ENCODE results near the gene CACNA1S.

The CACNA1S gene

DNA sequence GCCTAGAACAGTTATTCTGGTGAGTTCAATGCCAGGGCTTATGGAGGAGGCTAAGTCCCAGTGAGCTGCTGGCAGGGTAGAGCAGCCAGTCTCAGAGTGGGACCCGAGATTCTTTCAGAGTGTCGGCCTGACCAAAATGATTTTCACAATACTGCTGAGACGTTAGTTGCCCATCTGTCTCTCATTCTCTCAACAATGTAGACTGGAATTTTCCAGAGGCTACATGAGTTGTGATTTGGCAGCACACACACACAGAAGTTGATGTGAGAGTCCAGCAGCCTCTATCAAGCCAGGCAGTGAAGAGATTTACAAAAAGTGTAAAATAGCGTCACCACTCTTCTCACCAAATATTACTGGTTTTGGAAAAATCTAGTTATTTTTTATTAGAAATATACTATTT lies 21.7 kb downstream of the CACNA1S start:
- no peak for DNase-seq

DNA sequence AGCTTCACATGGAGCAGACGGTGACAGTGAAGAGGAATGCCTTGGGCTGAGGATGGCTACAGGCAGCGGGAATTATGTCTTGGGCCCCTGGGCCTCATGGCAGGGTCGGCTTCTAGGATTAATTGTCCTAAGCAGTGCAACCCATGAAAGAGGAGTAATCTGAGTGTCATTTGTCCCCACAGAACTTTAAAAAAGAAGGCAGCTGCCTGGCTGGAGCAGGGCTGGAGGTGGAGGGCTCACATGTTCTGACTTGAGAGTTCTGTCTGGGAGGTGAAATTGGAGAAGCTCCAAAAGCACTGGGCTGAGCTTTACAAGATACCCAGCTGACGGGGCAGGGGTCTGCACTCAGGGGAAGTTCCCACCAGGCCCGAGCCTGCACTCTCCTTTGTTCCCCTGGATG lies 22.6 kb downstream of the CACNA1S start:
- no peak for DNase-seq

DNA sequence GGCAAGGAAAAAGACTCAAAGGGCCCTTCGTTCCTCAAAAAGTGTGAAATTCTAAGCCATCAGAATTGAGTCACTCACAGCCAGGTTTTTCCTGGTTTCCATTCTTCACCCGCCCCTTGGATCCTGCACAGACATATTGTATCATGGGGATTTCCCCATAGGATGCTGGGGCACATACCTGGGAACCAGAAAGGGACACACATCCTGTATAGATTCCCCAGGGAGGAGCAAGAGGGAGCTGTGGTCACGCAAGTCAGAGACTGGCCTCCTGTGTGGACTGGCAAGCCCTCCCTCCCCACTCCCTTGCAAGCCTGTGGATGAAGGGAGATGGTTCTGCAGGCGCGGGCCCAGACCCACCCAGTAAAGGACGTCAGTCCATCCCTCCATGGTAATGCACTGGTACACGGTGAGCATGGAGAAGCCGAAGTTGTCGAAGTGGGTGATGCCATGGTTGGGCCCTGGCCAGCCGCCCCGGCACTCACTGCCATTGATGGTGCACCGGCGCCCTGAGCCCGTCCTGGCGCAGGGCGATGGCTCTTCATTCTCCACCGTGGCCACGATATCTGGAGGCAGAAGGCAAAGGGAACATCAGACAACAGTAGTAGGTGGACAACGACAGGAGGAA lies 23.2 kb downstream of the CACNA1S start:
- no peak for DNase-seq

DNA sequence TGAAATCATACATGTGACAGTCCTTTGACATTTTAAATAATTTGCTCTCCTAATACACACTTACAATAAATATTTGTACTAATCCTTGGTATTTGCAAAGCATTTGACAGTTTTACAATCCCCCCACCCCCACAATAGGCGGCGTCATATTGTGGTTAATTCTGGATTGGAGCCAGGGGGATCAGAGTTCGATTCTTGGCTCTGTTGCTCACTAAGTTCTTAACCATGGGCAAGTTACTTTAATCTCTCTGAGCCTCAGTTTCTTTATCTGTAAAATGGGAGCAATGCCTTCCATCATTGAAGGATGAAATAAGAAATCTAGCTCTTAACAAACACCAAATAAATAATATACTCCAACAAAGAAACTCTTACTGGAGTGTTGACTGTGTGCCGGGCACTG lies 23.8 kb downstream of the CACNA1S start:
- DNase-seq = no peak

DNA sequence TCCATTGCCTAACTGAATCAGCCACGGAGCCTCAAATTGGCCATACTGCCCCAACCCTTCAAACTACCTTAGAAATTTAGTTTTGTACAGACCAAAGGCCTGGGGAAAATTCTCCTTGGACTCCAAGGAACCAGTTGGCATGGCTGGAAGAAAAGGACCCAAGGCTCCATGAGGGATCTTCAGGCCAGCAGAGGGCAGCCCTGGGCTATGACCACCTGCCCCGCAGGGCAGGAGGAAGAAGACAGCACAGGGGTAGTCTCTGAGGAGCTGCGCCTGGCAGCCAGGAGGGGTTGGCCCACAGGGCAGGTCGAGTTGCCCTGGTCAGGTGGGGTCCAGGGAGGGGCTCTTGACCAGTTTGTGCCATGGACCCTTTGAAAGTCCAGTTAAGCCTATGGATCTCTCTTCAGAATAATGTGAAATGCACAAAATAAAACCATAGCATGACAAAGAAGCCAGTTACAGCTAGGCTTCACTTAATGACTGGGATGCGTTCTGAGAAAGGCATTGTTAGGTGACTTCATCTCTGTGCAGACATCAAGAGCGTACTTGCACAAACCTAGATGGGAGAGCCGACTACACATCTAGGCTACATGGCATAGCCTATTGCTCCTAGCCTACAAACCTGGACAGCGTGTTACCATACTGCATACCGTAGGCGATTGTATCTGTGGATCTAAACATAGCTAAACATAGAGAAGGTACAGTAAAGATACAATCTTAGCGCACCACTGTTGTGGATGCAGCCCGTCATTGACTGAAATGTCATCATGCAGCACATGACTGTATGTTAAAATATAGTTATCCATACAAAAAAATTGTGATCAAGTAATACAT lies 26.1 kb downstream of the CACNA1S start:
- peak in 1 of 2 experiments; percentile 43 for DNase-seq

DNA sequence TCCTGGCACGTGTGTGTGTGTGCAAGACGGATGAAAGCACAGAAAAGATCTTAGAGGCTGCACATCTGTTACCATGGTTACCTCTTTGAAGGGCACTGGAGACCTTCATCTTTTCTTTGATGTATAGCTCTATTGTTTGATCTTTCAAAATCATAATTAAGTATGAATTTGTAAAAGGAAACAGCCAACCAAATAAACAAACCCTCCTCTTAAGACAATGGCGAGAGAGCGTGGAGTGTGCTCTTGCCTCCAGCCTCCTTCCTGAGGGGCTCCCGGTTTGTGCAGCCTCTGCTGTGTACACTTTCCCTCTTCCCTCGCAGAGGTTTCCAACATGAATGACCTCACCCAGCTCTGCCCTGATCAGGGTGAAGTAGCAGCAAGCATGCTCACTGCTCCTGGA lies 27.9 kb downstream of the CACNA1S start:
- no peak for DNase-seq

DNA sequence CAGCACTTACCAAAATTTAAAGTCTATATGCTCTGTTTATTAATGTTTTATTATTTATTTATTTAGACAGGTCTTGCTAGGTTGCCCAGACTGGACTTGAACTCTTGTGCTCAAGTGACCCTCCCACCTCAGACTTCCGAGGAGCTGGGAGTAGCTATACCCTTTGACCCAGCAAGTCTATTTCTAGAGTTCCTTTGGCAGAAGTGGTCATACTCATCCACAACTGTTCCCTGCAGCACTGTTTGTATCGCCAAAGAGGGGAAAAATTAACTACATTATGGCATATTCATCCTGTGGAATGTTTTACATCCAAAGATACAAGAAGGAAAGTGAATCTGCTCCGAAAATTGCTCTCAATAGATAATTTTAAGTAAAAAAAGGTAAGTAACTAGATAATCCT lies 28.5 kb downstream of the CACNA1S start:
- DNase-seq = no peak

DNA sequence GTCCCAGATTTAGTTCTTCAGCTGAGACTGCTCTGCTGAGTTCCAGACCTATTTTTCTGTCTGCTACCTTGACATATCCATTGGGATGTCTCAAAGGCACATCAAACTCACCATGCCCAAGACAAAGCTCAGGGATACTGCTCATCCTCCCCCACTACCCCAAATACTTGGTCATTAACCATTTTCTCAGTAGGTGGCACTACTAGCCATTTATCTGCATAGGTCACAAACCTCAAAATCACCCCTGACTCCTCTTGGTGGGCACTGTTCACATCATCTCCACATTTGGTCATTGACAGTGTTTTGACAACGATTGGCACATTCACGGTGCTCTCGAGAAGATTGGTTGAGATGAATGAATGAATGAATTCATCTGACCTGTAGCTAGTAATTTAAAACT lies 32.1 kb downstream of the CACNA1S start:
- DNase-seq = no peak

DNA sequence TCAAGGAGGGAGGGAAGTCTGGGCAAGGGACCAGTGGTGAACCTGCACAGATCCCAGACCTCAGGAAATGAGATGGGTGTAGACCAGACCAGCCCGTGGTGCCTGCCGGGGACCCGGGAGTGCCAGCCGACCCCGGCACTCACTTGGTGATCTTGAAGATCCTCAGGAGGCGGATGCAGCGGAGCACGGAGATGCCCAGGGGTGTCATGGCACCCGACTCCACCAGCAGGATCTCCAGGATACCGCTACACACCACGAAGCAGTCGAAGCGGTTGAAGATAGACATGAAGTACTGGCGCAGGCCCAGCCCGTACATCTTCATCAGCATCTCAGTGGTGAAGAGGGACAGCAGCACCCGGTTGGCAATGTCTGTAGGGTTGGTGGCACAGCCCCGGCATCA lies 34.5 kb downstream of the CACNA1S start:
- DNase-seq = no peak

DNA sequence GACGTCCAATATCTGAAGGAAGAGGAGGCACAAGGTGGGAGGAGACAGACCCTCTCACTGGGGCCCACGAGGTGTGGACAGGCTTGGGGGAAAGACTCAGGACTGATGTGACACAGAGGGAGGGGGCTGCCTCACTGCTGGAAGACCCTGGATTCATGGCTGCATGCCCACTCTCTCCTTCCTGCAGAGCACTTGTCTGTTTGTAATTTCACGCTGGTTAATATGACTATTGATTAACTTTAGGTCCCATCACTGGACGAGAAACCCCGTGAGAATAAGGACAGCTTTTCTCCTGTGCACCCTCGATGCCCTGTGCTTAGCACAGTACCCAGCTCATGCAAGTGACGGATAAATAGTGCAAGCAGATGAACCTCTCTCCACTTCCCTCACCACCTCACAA lies 35.1 kb downstream of the CACNA1S start:
- DNase-seq = no peak

DNA sequence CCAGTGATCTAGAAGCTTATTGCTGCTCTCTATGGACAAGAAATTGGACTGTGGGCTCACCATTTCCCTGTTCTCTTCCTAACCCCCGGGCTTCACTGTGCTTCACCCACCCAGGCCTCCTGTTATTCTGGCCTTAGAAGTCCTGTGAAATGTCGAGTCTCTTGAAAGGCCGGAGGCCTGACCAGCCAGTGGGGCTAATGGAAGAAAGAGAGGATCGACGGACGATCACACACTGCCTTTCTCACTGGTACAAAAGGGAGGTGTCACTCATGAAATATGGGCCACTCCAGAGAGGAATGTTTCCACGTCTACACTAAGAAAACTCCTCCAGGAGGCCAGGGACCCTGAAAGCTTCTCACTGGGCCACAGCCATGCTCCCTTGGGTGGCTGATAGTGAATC lies 36.1 kb downstream of the CACNA1S start:
- DNase-seq = no peak

DNA sequence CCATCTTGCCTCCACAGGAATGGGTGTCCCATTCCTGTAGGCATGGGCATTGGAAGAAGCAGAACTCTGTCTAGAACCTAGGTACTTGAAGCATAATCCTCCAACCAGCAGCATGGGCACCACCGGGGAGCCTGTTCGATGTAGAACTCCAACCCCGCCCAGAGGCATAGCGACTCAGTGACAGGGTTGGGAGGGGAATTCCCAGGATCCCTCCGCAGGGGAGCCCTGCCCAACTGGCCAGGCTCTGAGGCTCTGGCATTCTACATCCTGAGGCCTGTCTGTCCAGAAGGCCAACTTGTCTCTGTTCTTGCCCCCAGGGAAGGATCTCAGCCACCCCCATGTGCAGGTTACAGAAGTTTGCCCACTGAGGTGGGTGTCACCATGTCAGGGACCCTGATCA lies 38.2 kb downstream of the CACNA1S start:
- DNase-seq = no peak

DNA sequence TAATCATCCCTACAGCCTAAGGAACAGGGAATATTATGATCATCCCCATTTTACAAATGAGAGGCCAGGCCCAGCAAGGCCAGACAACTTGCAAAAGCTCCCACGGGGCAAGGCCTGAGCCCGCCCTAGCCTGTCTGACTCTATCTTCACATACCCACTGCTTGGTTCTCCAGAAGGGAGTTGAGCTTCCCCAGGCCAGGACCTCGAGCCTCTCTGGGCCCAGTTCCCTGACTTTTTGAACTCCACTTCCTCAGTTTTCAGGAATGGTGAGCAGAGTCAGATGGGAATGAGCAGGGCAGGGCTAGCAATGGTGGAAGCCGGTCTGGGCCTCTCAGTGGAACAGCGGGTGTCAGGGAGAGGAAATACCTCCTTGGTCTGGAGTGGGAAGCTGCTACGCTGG lies 39.3 kb downstream of the CACNA1S start:
- no peak for DNase-seq

DNA sequence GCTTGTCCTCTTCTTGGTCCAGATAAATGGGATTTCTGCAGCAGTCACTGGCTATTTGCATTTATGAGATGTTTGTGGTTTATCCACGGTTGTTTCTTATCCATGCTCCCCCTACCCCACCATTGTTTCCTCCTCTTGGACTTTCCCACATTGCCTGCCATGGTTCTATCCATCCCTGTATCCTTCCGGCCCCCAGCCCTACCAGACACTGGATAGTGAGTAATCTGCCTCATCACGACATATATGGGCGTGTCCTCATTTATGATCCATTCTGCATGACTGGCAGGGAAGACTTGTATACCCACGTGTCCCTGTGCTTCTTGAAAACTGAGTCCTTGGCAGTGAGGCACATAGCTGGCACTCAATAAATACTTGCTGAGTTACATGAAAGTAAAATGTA lies 40.1 kb downstream of the CACNA1S start:
- no peak for DNase-seq

DNA sequence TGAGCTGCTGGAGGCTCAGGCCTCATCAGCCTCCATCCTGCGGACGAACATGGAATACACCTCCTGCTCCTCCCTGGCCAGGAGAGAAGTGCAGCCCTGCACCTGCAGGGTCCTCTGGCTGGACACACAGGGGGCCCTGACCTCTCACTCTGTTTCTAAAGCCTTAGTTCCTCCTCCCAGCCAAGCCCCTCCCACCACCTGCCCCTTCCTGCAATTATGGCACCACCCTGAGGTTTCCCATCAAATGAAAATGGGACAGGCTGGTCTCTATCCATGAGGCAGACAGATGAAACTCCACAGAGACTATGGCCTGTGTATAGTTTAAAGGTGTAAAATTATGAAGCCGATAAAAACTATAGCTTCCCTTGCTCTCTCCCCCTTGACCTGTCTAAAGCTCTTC lies 42.6 kb downstream of the CACNA1S start:
- DNase-seq = no peak

DNA sequence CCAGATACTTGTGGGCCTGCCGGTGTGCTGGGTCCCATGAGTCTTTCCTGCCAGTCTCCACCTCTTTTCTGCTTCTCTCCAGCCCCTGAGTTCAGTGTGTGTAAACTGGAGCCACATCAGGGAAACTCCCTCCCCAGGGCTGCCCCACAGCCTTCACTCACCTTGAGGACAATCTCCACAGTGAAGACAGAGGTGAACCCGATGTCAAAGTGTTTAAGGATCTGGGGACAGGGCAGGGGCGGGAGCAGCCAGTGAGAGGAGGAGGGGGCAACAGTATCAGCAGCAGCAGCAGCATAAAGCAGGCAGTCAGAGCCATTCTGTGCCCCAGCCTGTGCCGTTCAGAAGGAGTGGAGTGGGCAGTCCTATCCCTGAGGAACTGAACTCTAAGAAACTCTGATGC lies 43.2 kb downstream of the CACNA1S start:
- no peak for DNase-seq

DNA sequence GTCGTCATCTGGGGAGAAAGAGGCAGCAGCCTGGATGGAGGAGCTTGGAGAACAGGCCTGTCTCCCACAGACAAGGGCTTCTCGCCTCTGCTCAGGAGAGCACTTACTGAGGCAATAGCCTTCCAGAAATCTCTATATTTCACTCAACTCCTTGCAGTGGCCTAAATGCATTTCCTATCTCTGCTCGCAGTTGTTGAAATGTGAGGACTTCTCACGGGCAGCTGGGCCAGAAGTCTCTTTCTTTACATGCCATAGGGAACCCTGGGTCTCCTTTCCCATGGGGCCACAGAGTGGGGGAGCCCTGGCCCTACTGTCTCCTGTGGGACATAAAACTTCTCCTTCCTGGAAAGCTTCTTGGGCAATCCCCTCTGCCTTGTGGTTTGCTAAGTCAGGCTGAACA lies 45.2 kb downstream of the CACNA1S start:
- no peak for DNase-seq

DNA sequence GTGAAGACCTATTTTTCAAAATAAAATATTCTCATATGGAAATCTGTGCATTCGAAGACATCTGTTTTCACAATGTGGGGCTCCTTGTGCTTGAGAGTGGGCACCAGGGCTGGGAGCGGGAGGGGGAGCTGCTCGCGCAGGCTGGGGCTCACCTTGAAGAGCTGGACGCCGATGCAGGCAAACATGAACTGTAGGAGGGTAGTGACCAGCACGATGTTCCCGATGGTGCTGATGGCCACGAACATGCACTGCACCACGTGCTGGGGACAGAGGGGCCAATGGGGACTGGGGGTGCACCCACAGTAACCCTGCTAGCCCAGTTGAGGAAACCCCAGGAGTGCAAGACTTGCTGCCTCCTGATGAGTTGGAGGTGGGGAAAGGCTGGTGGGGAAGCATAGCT lies 46.5 kb downstream of the CACNA1S start:
- no peak for DNase-seq

DNA sequence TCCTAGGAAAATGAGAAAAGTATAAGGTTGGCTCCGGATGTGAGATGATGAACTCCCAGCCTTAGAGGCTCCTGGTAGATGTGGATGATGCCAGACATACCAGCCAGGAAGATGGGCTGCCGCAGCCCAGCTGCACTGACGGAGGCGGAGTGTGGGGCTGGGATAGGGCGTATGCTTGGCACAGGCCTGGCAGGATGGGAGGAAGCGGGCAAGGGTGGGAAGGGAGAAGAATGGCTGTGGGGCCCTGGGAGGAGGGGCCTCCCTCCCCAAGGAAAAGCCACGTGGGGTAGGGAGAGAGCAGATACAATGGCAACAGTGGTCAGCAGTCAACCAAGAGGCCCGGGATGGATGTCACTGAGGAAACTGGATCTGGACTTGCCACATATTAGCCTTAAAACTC lies 47.4 kb downstream of the CACNA1S start:
- no peak for DNase-seq

DNA sequence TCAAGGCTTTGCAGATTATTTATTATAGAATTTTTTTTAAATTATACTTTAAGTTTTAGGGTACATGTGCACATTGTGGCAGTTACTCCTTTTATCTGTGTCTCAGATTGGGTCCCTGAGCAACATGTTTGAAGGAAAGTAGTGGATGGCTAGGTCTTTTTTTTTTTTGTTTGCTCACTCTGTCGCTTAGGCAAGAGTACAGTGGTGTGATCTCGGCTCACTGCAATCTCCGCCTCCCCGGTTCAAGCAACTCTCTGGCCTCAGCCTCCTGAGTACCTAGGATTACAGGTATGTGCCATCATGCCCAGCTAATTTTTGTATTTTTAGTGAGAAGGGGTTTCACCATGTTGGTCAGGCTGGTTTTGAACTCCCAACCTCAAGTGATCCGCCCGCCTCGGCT lies 49.1 kb downstream of the CACNA1S start:
- DNase-seq = no peak

DNA sequence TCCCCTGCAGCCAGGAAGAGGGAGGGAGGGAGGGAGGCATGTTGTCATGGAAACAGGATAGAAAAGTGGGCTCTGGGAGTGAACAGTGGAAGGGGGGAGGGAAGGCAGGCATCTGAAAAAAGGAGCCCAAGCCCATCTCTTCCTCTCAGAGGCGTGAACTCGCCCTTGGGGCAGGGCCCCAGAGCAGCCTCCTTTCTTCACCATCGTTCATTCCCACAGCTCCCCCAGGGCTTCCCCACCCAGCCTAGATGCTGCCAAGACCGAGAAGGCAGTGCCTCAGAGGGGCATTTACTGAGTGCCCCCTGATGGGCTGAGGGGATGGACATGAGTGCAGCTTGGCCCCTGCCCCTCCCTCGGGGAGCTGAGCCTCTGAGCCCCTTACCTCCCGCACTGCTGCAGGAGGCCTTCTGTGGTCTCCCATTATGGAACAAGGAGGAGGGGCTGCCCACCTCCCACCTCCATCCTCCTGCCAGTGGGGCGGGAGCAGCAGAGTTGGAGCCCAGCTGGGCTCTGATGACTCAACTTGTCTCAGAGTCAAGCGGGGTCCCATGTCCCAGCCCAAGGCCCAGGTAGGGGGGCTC lies 49.6 kb downstream of the CACNA1S start:
- DNase-seq = no peak

DNA sequence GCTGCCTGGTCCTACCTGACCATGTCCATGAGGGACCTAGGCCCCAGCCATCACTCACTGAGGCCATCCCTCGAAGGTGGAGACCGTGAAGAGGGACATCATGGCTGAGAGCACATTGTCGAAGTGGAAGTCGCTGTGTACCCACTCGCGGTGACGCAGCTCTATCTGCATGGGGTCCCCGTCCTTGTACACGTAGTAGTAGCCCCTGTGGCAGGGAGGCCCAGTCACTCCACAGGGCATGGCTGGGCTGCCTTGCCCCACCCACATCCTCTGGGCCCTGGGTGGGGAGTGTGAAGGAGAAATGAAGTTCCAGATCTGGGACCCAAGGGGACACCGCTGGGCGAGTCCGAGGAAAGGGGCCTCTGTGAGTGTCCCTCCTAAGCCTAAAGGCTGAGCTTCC lies 50.3 kb downstream of the CACNA1S start:
- DNase-seq = no peak

DNA sequence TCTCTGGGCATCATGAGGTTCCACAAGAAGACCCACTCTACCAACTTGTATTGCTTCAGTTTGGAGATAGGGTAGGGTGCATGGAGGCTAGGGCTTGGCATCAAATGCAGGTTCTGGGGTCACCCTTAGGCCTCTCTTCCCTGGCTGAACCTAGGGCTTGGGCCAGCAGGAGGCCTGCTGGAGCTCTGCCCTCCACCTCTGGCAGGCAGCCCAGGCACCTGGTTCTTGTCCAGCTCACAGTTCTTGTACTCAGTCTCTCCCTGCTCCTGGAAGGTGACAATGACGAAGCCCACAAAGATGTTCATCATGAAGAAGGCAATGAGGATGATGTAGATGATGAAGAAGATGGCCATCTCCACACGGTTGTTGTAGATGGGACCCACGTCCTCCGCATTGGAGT lies 51.2 kb downstream of the CACNA1S start:
- no peak for DNase-seq

DNA sequence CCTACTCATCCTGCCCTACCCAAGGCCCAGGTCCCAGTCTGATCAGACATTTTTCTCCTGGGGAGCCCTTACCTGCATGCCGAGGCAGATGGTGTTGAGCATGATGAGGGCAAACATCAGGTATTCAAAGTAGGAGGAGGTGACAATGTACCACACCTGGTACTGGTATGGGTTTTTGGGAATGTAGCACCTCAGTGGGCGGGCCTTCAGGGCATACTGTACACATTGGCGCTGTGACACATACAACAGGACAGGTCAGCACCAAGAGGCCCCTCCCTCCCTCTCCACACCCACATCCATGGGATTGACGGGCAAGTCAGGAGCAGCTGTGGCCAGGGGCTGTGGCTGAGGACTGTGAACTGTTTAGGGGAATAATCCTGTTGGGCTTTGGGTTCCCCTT lies 51.6 kb downstream of the CACNA1S start:
- DNase-seq = no peak

All from NCI-H1930 (cell line).